GM19351 (cell line): Measurements from ENCODE around the gene MRPL53.
"Not testable (repeated sequence)": the region's sequence is repeated elsewhere in the genome, so short reads cannot be mapped to it uniquely, and the experiment has no call there.

Experiments used
- ATAC-seq: cut with Tn5 transposase; IDR thresholded peaks from one replicate; pipeline ENCODE4 v1.9.1; 2021; ENCODE audit warnings: mild to moderate bottlenecking, moderate library complexity; ENCODE audit not compliant: unreplicated experiment

MRPL53 gene

DNA sequence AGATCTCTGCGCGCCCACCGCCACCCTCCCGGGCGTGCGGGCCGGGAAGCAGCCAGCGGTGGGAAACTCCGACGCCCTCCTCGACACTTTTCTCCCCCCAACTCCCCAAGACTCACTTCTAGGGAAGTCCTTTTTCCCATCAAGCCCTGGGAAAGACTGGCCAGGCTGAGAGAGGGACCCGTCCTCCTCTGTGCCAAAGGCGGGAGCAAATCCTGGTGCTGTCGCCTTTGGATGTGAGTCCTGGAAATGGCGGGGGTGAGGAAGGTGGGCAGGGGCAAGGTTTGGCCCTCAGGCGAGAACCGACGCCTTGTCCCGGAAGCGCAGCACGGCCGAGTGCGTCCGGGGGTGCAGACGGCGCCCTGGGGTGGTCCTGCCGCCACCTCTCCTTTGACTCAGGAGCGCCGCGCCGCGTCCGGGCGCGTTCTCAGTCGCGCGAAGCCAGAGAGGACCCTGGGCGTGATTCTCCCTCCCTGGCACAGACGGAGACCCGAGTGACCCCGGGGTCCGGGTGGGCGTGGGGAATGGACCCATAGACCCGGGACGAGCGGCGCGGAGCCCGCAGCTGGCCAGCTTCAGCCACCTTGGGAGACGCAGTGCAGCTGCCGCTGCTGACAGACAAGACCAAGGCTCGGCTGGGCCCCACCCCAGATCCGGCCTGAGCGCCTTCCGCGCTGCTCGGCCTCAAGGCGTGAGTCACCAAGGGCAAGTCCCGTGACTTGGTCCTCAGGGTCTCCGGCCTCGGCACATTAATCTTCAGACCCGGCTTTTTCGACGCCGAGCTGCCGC is 30.4 kb upstream of the MRPL53 start:
- peak; percentile 29 for ATAC-seq

DNA sequence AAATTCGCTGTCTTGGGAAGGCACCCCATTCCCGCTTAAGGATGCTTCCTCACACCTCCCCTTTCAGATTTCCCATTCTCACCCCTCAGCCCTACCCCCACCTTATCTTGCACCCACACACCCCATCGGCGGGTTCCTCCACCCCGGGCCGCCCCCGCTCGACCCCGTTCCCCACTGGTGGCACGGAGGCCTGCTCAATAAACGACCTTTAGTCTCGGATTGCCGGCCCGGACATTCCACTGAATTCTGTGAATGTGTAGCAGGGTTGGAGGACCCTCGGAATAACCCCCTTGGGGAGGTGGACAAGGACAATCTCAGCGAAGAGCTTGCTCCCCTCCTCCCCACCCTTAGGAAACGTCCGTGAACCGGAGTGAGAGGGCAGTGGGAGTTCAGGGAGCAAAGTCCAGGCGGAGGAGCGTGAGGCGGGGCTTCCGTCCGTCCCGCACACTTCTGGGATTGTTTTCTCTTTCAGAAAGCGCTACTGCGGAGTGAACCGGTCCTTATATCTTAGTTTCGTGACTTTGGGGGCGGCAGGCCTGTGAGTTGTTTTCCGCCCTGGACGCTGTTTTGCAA is 29.8 kb upstream of the MRPL53 start:
- ATAC-seq, result no peak

DNA sequence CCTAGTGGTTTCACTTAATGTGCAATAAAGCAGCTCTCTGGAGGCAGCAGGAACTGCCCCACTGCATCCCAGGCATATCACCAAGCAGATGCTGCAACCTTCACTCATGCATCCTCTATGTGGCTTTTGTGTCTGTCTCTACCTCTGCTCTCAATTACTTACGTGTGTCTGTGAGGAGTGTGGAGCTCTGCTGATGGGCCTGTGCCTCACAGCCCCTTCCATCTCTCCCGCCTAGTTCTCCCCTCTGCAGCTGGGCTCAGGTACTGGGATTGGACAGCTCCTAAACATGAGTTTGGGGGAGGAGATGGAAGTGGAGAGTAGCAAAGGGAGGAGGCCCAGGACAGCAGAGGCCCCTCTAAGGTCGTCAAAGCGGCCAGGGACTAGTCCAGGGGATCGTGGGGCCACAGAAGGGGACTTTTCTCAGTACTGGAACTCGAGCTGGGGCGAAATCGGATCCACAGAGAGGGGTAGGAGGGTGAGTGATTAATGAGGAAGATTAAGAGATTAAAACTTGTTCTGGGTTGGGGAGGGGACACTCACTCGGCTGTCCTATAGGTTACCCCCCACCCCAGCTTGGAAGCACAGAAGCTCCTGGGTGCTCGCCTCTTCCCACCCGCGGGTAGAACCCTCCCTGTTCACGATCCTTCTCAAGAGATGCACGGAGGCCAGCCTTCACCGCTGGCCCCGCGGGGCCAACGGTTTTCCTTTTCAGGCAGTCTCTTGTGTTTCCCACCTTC is 29.0 kb upstream of the MRPL53 start:
- ATAC-seq, result no peak

DNA sequence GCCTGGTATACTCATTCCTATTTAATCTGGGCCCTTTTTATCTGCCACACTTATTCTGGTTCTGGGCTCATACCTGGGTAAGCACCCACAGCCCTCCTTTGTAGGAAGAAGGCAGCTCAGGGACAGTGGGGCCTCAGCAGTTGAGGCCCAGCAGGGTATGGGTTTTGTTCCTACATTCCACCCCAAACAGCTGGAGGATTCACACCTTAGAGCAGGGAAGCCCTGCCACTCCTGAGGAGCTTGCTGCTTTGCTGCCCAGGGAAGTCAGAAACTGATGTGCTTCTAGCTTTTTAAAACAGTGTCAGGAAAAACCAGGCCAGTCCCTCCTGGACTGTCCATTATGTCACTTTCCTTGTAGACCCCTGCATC is 28.1 kb upstream of the MRPL53 start:
- no peak for ATAC-seq

DNA sequence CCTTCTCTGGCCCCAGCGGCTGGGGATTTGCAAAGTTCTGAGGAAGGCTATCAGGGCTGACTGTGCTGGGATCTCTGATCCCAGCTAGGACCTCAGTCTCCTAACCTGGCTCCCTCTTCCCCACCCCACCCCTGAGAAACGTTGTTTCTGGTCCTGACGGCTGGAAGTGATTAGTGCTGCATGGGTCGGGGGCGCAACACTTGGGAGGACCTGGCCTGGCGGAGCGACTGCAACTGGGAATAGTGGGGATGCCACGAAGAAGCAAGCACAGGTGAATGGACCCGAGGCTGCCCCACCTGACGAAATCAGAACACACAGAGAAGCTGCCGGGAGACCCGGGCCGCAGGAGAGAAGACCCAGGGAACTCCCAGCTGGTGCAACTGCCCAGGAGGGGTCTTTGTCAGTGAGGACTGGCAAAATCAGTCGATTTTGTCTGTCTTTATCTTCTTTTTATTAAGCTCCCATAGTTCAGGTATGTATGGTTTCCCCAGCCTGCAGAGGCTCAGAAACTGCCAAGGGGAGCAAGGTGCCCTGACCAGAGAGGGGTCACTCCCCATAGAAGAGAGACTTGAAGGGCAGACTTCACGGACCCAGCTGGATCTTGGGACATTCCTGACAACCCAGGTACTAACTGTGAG is 27.6 kb upstream of the MRPL53 start:
- ATAC-seq, result no peak

DNA sequence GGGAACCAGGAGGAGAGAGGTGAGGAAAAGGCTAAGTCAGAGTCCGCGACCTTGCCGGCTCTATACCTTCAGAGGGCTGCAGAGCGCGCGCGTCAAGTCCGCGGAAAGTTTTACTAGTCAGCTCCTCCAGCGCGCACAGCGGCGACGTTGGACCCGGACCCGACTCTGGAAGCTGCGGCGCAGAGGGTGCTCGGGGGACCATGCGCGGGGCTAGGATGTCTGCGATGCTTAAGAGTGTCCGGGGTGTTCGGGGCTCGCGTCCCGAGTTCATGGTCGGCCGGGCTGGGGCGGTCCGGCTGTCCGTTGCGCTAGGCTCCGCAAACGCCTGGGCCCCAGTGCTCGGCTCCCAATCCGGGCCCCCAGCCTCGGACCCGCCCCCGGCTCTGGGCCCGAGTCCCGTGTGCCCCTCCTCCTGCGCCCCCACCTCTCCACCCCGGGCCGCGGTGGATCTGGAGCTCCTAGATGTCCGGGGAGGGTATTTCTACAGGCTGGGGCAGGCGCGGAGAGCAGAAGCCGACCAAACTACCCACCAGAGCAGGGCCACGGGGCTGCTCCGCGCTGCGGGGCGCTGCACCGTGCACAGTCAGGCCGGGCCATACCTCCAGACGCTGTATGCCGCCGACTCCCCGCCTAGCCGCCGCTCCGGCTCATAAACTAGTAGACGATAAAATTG is 26.9 kb upstream of the MRPL53 start, which contains the start of gene LBX2:
TSS of gene LBX2 (minus strand) at position 337 of the 673 bp plus-strand sequence. CDS start at position 271, 66 bp downstream.
- no peak for ATAC-seq

DNA sequence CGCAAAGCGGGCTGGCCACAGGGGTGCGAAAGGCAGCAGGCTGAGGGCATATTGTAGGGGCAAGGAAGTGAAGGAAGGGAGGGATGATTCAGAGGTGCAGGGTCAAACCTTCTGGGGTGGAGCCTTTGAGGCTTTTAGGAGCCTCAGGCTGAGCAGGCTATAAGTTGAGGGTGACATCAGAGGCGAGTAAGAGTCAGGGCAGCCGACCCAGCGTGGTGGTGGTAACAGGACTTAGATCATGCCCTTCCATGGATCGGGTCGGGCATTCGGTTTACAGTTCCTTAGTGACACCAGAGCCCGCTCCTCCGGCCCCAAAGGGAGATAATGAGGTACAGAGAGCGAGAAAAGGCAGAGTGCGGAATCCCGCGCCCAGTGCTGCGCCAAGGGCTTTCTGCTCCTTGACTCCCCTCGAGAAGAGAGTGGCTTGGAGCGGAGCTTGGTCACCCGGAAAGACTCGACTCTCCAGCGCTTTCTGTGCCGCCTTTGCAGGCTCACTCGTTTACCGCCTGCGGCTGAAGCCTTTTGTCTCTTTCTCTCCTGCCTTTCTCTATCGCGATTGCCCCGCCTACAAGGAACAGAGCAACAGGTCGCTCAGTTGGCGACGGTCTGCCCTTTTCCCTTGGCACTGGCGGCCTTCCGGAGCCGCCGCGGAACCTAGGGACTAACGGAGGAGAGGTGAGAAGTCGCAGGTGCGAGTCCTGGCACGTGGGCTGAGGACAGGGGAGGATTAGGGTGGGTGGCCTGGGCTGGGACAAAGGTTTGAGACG is 26.2 kb upstream of the MRPL53 start:
- no peak for ATAC-seq

DNA sequence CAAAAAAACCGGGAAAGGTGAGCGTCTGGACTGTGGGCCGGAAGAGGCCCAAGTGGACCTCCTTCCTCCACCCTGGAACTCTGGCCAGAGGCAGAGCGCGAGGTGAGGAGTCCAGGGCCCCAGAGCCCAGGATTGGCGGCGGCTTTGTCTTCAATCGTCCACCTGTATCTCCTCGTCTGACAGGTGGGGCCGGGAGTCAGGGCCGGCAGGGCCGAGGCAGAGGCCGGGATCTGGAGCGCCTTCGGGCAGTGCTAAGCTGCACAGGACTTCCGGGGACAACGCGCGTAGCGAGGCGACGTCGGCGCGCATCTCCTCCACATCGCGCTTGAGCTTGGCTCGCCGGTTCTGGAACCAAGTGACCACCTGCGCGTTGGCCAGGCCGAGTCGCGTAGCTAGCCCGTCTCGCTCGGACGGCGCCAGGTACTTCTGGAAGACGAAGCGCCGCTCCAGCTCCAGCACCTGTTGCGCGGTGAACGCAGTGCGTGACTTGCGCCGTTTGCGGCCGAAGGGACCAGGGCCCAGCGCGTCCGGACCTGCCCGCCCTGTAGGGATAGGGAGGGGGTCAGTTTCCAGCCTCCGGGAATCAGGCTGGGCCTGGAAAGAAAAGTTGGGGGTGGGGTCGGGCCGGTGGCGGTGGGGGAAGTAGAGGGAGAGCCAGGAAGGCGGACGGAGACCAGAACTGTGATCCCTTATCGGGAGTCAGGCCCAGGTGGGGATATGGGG is 25.5 kb upstream of the MRPL53 start:
- no peak for ATAC-seq

DNA sequence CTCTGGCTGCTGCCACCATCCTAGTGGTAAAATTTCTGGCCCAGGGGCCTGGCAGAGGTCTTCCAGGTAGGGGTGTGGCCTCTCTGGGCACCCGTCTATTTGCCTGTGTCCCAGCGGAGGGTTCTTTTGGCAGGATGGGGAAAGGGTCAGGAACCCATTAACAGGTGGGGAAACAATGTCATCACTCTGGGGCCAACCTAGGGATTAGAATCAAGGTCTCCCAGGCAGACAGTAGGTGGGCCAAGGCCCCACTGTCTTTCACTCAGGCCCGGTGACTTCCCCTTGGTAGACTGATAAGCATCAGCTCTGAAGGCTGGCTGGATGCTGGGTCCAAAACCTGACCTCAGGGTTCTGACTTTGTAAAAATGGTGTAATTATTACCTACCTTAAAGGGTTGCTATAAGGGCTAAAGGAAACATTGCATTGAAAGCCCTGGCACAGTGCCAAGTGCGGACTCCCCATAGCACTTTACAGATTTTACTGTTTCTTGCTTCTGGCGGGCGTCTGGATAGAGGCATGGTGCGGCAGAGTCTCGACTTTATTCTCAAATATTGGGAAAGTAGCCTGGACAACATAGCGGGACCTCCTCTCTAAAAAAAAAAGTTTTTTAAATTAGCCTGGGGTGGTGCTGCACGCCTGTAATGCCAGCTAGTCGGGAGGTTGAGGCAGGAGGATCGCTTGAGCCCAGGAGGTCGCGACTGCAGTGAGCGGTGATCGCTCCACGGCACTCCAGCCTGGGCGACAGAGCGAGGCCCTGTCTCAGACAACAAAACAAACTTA is 24.7 kb upstream of the MRPL53 start:
- no peak for ATAC-seq

DNA sequence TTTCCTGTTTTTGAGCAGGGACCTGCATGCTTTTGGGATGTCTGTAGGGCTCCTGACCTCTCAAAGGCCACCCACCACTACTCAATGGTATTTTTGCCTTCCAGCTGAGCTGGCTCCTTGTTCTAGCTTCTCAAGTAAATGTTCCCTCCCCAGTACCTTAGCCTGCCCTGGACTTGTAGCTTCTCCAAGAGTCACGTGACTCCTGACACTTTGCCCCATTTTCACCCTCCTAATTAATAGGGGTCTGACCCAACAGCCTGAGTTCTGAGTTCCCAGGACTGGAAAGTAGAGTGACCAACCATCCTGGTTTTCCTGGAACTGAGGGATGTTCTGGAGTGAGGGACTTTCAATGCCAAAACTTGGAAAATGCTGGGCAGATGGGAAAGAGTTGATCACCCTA is 23.0 kb upstream of the MRPL53 start:
- ATAC-seq, result no peak

DNA sequence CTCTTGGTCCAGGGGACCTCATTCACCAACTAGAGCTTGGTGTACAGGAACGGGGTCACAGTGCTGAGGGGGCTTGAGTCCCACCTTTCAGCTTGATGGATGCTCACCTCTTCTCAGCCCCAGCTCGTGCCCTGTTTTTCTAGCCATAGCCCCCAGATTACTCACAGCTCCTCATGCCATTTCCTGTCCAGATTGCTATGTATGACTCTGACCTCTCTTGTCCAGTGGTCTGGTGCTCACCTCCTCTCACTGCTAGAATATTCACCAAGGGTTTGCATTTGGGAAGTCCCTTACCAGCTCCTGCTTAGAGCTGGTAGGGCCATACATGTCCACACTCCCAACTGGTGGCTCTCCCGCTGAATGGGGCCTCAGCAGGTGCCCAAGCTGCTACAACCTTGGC is 21.1 kb upstream of the MRPL53 start:
- ATAC-seq, result no peak

DNA sequence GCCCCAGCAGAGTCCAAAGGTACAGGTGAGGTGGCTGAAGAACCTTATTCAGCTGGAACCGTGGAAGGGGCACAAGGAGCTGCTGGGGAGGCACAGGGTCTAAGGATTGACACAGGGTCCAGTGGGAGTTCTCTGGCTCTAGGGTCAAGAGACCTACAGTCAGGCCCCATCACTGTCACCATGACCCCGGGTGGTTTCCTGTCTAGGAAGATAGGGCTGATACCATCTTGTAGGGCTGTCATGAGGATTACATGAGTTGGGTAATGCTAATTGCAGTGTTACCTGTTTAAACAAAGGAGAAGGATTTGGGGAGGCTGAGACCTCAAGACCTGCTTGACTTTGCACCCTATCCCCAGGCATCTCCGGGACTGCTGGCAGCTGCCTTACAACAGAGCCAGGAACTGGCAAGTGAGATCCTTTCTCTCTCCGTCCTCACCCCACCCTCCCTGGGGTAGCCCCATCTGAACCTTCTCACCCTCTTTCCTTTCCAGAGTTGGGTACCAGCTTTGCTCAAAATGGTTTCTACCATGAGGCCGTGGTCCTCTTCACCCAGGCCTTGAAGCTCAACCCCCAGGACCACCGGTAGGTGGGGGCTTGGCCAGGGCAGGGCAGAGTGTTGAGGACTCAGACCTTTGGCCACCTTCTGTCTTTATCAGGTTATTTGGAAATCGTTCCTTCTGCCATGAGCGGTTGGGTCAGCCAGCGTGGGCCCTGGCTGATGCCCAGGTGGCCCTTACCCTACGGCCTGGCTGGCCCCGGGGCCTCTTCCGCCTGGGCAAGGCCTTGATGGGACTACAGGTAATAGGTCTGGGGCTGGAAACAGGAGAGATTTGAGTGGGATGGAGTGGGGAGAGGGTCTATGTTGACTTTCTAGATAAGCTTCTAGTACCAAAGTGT is 19.4 kb upstream of the MRPL53 start:
- no peak for ATAC-seq

DNA sequence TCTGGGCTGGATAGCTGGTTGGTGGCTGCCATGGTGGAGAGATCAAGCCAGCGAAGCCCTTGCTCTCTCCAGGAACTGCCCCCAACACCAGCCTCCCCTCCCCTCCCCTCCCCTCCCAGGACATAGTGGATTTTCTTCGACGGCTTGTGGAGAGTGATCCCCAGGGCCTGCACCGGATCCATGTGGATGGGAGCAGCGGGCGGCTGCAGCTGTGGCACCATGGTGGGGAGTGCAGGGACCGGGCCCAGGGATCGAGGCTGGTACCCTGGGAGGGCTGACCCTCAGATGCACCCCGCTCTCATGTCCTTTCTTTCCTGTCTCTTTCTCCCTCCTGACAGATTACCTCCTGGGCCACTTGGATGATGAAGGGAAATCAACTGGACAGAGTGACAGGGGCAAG is 17.4 kb upstream of the MRPL53 start:
- no peak for ATAC-seq

DNA sequence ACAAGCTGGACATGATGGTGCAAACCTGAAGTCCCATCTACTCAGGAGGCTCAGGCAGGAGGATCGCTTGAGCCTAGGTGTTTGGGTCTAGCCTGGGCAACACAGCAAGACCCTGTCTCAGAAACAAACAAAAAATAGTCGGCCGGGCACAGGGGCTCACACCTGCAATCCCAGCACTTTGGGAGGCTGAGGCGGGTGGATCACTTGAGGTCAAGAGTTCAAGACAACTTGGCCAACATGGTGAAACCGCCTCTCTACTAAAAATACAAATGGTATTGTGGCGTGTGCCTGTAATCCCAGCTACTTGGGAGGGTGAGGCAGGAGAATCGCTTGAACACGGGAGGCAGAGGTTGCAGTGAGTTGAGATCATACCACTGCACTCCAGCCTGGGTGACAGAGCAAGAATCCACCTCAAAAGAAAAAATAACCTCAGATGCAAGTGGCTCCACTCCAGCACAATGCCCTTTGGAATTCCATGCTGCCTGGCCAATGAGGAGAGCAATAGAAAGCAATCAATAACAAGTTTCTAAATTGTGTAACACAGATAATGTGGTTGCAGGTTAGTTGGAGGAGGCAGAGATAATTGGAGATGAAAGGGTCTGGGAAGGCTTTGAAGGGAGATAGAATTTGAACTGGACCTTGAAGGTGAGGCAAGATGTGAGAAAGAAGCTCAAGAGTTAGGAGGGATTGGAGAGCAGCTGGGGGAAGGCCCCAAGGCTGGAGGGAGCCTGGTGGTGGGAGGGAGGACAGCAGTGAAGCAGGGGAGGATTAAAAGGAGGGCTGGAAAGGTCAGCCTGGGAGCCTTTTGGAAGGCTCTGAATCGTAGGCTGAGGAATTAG is 16.4 kb upstream of the MRPL53 start:
- no peak for ATAC-seq

DNA sequence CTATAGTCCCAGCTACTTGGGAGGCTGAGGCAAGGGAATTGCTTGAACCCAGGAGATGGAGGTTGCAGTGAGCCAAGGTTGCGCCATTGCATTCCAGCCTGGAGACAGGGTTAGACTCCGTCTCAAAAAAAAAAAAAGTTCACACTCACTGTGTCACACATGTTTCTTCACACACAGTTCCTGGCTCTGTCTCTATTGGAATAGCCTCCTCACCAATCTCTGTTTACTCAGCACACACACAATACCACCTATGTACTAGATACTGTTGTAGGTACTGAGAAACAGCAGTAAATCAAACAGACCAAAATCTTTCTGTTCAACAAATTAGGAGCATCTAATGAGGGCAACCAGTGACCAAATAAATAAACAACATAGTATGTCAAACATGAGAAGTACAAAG is 13.7 kb upstream of the MRPL53 start:
- ATAC-seq, result no peak

DNA sequence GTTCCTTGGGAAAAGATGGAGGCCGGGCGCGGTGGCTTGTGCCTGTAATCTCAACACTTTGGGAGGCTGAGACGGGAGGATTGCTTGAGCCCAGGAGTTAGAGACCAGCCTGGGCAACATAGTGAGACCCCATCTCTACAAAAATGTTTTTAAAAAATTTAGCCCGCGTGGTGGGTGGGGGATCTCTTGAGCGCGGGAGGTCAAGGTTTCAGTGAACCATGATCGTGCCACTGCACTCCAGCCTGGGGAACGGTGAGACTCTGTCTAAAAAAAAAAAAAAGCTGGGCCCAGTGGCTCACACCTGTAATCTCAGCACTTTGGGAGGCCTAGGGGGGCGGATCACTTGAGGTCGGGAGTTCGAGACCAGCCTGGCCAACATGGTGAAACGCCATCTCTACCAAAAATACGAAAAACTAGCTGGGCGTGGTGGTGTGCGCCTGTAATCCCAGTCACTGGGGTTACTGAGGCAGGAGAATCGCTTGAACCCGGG is 11.2 kb upstream of the MRPL53 start:
- ATAC-seq, result not testable (repeated sequence)
